SK-N-SH treated with all-trans-retinoic acid at 6 μM for 48 hours (cell line): Measurements from ENCODE around the gene PRPF8.
A peak's percentile ranks its signal among the peaks of the same experiment; 100 is the strongest.

ENCODE experiments used
- ATAC-seq: fragments of 200-7000 bp; cut with Tn5 transposase; 3 replicates; pipeline ENCODE4 v1.9.1; 2020; ENCODE audit warnings: mild to moderate bottlenecking, moderate library complexity
- ARNTL ChIP-seq: fragments of 450-650 bp; formaldehyde crosslinking; IDR thresholded peaks from 2 replicates; pipeline ENCODE4 v1.5.0; 2020; ENCODE audit warnings: low read depth, mild to moderate bottlenecking, moderate library complexity, borderline replicate concordance
- CREB5 ChIP-seq: fragments of 250-450 bp; sonication (Bioruptor Pico); IDR thresholded peaks from 2 replicates; pipeline ENCODE4 v1.5.1; 2020; ENCODE audit warnings: low read depth, mild to moderate bottlenecking, moderate library complexity
- ESRRG ChIP-seq: fragments of 250-450 bp; sonication (Bioruptor Pico); IDR thresholded peaks from 2 replicates; pipeline ENCODE4 v1.6.1; 2021; ENCODE audit warnings: mild to moderate bottlenecking
- GLIS3 ChIP-seq: fragments of 250-450 bp; sonication (Bioruptor Pico); IDR thresholded peaks from 2 replicates; pipeline ENCODE4 v1.5.0; 2020; ENCODE audit warnings: mild to moderate bottlenecking, moderate library complexity
- ISL1 ChIP-seq: fragments of 250-450 bp; sonication (Bioruptor Pico); IDR thresholded peaks from 2 replicates; pipeline ENCODE4 v2.1.2; 2022; ENCODE audit warnings: mild to moderate bottlenecking, moderate library complexity
- OSR1 ChIP-seq: fragments of 250-450 bp; sonication (Bioruptor Pico); IDR thresholded peaks from 2 replicates; pipeline ENCODE4 v1.8.0; 2022; ENCODE audit warnings: moderate library complexity, mild to moderate bottlenecking, inconsistent platforms
- PATZ1 ChIP-seq: fragments of 250-450 bp; sonication (Bioruptor Pico); IDR thresholded peaks from 2 replicates; pipeline ENCODE4 v1.8.0; 2020; ENCODE audit warnings: mild to moderate bottlenecking, moderate library complexity, borderline replicate concordance
- POU6F1 ChIP-seq: fragments of 250-450 bp; sonication (Bioruptor Pico); IDR thresholded peaks from 2 replicates; pipeline ENCODE4 v1.8.0; 2021; ENCODE audit warnings: low read depth, mild to moderate bottlenecking, moderate library complexity, borderline replicate concordance
- RARB ChIP-seq: fragments of 250-450 bp; sonication (Bioruptor Pico); IDR thresholded peaks from 2 replicates; pipeline ENCODE4 v1.8.0; 2021; ENCODE audit warnings: mild to moderate bottlenecking, moderate library complexity
- SNAI2 ChIP-seq: fragments of 250-450 bp; sonication (Bioruptor Pico); IDR thresholded peaks from 2 replicates; pipeline ENCODE4 v1.5.0; 2020; ENCODE audit warnings: mild to moderate bottlenecking, moderate library complexity
- TCF4 ChIP-seq: fragments of 250-450 bp; sonication (Bioruptor Pico); IDR thresholded peaks from 2 replicates; pipeline ENCODE4 v1.8.0; 2021; ENCODE audit warnings: mild to moderate bottlenecking, moderate library complexity, borderline replicate concordance
- ZFP3 ChIP-seq: fragments of 250-450 bp; sonication (Bioruptor Pico); IDR thresholded peaks from 2 replicates; pipeline ENCODE4 v1.5.0; 2020; ENCODE audit warnings: mild to moderate bottlenecking, moderate library complexity
- ZFP30 ChIP-seq: fragments of 450-650 bp; formaldehyde crosslinking; IDR thresholded peaks from 2 replicates; pipeline ENCODE4 v1.5.0; 2022; ENCODE audit warnings: mild to moderate bottlenecking, moderate library complexity
- ZNF565 ChIP-seq: fragments of 450-650 bp; formaldehyde crosslinking; conservative IDR thresholded peaks from 2 replicates; pipeline ENCODE4 v1.5.0; 2020; ENCODE audit warnings: low read depth, mild to moderate bottlenecking, moderate library complexity
- ZNF70 ChIP-seq: fragments of 450-650 bp; formaldehyde crosslinking; IDR thresholded peaks from 2 replicates; pipeline ENCODE4 v1.5.0; 2020; ENCODE audit warnings: mild to moderate bottlenecking, moderate library complexity
- ZNF8 ChIP-seq: fragments of 450-650 bp; formaldehyde crosslinking; IDR thresholded peaks from 2 replicates; pipeline ENCODE4 v1.5.0; 2020; ENCODE audit warnings: mild to moderate bottlenecking, moderate library complexity
- TF ChIP-seq, protein P1 (sequence below): fragments of 250-450 bp; sonication (Bioruptor Pico); IDR thresholded peaks from 2 replicates; pipeline ENCODE4 v1.5.1; 2021; ENCODE audit warnings: mild to moderate bottlenecking, moderate library complexity

The PRPF8 gene

GRCh38 chr17:1714980-1715802 is 30.5 kb upstream of the PRPF8 start:
- TF ChIP-seq PATZ1 (CRISPR knock-in tag) (peak; percentile 56; the same call in 1 of the 2 replicates), ZFP3 (0 out of 2 replicates have a peak, but pooled peaks have one; percentile 34), ZNF8 (CRISPR knock-in tag) (no peak)
- peak; percentile 55 for ATAC-seq

GRCh38 chr17:1714427-1714979 is 29.8 kb upstream of the PRPF8 start:
- TF ChIP-seq TCF4 (CRISPR knock-in tag) (0 out of 2 replicates have a peak, but pooled peaks have one; percentile 23), ISL1 (CRISPR knock-in tag) (no peak)
- ATAC-seq = peak; percentile 55

- TF ChIP-seq ESRRG (CRISPR knock-in tag) (no peak), ZNF565 (CRISPR knock-in tag) (no peak), ZFP3 (no peak), OSR1 (CRISPR knock-in tag) (no peak), RARB (CRISPR knock-in tag) (no peak), ZNF8 (CRISPR knock-in tag) (no peak), ARNTL (no peak), GLIS3 (CRISPR knock-in tag) (no peak), TCF4 (CRISPR knock-in tag) (no peak), ZNF70 (CRISPR knock-in tag) (no peak), ZFP30 (no peak), POU6F1 (CRISPR knock-in tag) (no peak), PATZ1 (CRISPR knock-in tag) (no peak), CREB5 (CRISPR knock-in tag) (no peak), ISL1 (CRISPR knock-in tag) (no peak), SNAI2 (CRISPR knock-in tag) (no peak)
- TF ChIP-seq, protein P1, sequence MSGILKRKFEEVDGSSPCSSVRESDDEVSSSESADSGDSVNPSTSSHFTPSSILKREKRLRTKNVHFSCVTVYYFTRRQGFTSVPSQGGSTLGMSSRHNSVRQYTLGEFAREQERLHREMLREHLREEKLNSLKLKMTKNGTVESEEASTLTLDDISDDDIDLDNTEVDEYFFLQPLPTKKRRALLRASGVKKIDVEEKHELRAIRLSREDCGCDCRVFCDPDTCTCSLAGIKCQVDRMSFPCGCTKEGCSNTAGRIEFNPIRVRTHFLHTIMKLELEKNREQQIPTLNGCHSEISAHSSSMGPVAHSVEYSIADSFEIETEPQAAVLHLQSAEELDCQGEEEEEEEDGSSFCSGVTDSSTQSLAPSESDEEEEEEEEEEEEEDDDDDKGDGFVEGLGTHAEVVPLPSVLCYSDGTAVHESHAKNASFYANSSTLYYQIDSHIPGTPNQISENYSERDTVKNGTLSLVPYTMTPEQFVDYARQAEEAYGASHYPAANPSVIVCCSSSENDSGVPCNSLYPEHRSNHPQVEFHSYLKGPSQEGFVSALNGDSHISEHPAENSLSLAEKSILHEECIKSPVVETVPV (CRISPR knock-in tag) = no peak
- TF ChIP-seq, all 23 proteins: peak for 0
- ATAC-seq = no peak
Measured at GRCh38 chr17:1713878-1714426, 29.3 kb upstream of the PRPF8 start.
